Loucy (cell line): ENCODE results near the gene SNX13.

ENCODE experiments used
- H2AFZ ChIP-seq: fragments of 200-600 bp; sonication (generic); 2 replicates; pipeline ENCODE4 v1.6.0; 2016; ENCODE audit warnings: antibody characterized with exemption, mild to moderate bottlenecking, low read length, moderate library complexity
- H3F3A ChIP-seq: fragments of 200-600 bp; 2 replicates; pipeline ENCODE4 v1.6.0; 2016; ENCODE audit warnings: antibody characterized with exemption, low read depth, mild to moderate bottlenecking
- H3K27me3 ChIP-seq: fragments of 200-600 bp; sonication (generic); 2 replicates; pipeline ENCODE4 v1.6.1; 2014; ENCODE audit warnings: low read length, mild to moderate bottlenecking; ENCODE audit not compliant: insufficient read depth, poor library complexity, severe bottlenecking
- H3K36me3 ChIP-seq: fragments of 200-600 bp; sonication (generic); 2 replicates; pipeline ENCODE4 v1.6.1; 2016; ENCODE audit warnings: low read length; ENCODE audit not compliant: insufficient read depth
- H3K4me1 ChIP-seq: fragments of 200-600 bp; sonication (generic); 2 replicates; pipeline ENCODE4 v1.5.1; 2014; ENCODE audit warnings: low read length, mild to moderate bottlenecking; ENCODE audit not compliant: insufficient read depth, poor library complexity, severe bottlenecking
- H3K4me2 ChIP-seq: fragments of 200-600 bp; sonication (generic); 2 replicates; pipeline ENCODE4 v1.6.0; 2014; ENCODE audit warnings: antibody characterized with exemption, low read length, low read depth, mild to moderate bottlenecking; ENCODE audit not compliant: poor library complexity, severe bottlenecking
- H3K4me3 ChIP-seq: fragments of 200-600 bp; sonication (generic); 2 replicates; pipeline ENCODE4 v1.5.1; 2014; ENCODE audit warnings: low read length, mild to moderate bottlenecking, mixed read lengths; ENCODE audit not compliant: poor library complexity, severe bottlenecking
- H3K79me2 ChIP-seq: fragments of 200-600 bp; sonication (generic); 2 replicates; pipeline ENCODE4 v1.6.1; 2014; ENCODE audit warnings: low read length; ENCODE audit not compliant: insufficient read depth
- H3K9ac ChIP-seq: fragments of 200-600 bp; sonication (generic); 2 replicates; pipeline ENCODE4 v1.6.0; 2014; ENCODE audit warnings: mild to moderate bottlenecking, low read depth, low read length, moderate library complexity; ENCODE audit not compliant: poor library complexity, severe bottlenecking
- H3K9me2 ChIP-seq: fragments of 200-600 bp; sonication (generic); replicated peaks from 2 replicates; pipeline ENCODE4 v1.6.1; 2016; ENCODE audit warnings: low read depth, low read length, mixed read lengths
- H3K9me3 ChIP-seq: fragments of 200-600 bp; sonication (generic); 2 replicates; pipeline ENCODE4 v1.6.1; 2014; ENCODE audit warnings: mild to moderate bottlenecking, antibody characterized with exemption, low read length, low read depth; ENCODE audit not compliant: insufficient read depth
- H4K20me1 ChIP-seq: fragments of 200-600 bp; sonication (generic); 2 replicates; pipeline ENCODE4 v1.6.0; 2014; ENCODE audit warnings: antibody characterized with exemption, low read length, mild to moderate bottlenecking; ENCODE audit not compliant: insufficient read depth, poor library complexity, severe bottlenecking
- CTCF ChIP-seq: fragments of 200-600 bp; sonication (generic); conservative IDR thresholded peaks from 2 replicates; pipeline ENCODE4 v1.5.1; 2014; ENCODE audit warnings: mild to moderate bottlenecking, antibody characterized with exemption, low read length
- EZH2phosphoT487 ChIP-seq: fragments of 200-600 bp; IDR thresholded peaks from 2 replicates; pipeline ENCODE4 v1.6.1; 2018; ENCODE audit warnings: antibody characterized with exemption, mild to moderate bottlenecking, moderate library complexity, borderline replicate concordance

The SNX13 gene

GRCh38 chr7:17848516-17848915 is 91.8 kb downstream of the SNX13 start:
- Histone ChIP-seq H3K27me3 (no peaks in the 10 kb centered on the region), H3K9ac (no peak overlapping the region), H3K4me3 (no peak overlapping the region), H3K4me2 (no peak overlapping the region), H3K36me3 (peaks cover 9% of the 10 kb centered on the region; the same call in 1 of the 2 replicates), H2AFZ (no peak overlapping the region), H3K79me2 (no peaks in the 10 kb centered on the region), H3K9me2 (no peaks in the 10 kb centered on the region), H3K4me1 (peaks cover 18% of the 10 kb centered on the region), H3K9me3 (no peaks in the 10 kb centered on the region), H4K20me1 (no peaks in the 10 kb centered on the region), H3F3A (no peaks in the 10 kb centered on the region)
- TF ChIP-seq EZH2phosphoT487 (no peak), CTCF (no peak)

GRCh38 chr7:17846935-17847334 is 93.4 kb downstream of the SNX13 start:
- Histone ChIP-seq H3K36me3 (peaks cover 18% of the 10 kb centered on the region), H3K4me3 (no peak overlapping the region), H3K79me2 (no peaks in the 10 kb centered on the region), H2AFZ (no peak overlapping the region), H3F3A (no peaks in the 10 kb centered on the region), H3K4me2 (no peak overlapping the region), H3K4me1 (peaks cover 16% of the 10 kb centered on the region), H3K9me2 (no peaks in the 10 kb centered on the region), H3K27me3 (no peaks in the 10 kb centered on the region), H3K9ac (no peak overlapping the region), H3K9me3 (peaks cover 6% of the 10 kb centered on the region; the same call in 1 of the 2 replicates), H4K20me1 (no peaks in the 10 kb centered on the region)
- no peak for TF ChIP-seq CTCF

- H3K79me2 ChIP-seq: no peaks in the 10 kb centered on the region
- H3F3A ChIP-seq: no peaks in the 10 kb centered on the region
- peaks cover 16% of the 10 kb centered on the region for H3K4me1 ChIP-seq
- no peak overlapping the region for H3K4me2 ChIP-seq
- H3K27me3 ChIP-seq: no peaks in the 10 kb centered on the region
- H4K20me1 ChIP-seq: no peaks in the 10 kb centered on the region
- H2AFZ ChIP-seq: no peak overlapping the region
- H3K9me3 ChIP-seq: peaks cover 9% of the 10 kb centered on the region; the same call in 1 of the 2 replicates
- H3K36me3 ChIP-seq: peaks cover 30% of the 10 kb centered on the region
- TF ChIP-seq CTCF (no peak), EZH2phosphoT487 (no peak)
- H3K9me2 ChIP-seq: no peaks in the 10 kb centered on the region
- no peak overlapping the region for H3K9ac ChIP-seq
- H3K4me3 ChIP-seq: no peak overlapping the region
Measured at GRCh38 chr7:17845197-17845547, 95.1 kb downstream of the SNX13 start.
